ENCODE results near the gene CAPN6.

CAPN6 gene

DNA sequence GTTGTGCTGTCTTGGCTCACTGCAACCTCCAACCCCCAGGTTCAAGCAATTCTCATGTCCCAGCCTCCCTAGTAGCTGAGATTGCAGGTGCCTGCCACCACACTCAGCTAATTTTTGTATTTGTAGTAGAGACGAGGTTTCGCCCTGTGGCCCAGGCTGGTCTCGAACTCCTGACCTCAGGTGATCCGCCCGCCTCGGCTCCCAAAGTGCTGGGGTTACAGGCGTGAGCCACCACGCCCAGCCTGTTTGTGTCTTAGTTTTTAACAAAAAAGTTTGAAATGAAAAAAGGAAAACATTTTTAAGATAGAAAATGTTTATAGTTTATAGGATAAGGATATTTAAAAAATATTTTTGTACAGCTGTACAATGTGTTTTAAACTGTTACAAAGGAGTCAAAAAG lies 62.4 kb downstream of the CAPN6 start:
- no peak for DNase-seq (ENCODE audit: low read depth in 1 of 2, low spot score in 1 of 2)
- no peak overlapping the region for H3K4me3 ChIP-seq (replicated peaks; ENCODE audit: insufficient read depth, low read length)
- no peak for TF ChIP-seq POLR2AphosphoS5 (IDR thresholded peaks at IDR 0.05; ENCODE audit: low read depth)
- no peak for TF ChIP-seq GABPA (IDR thresholded peaks at IDR 0.05; ENCODE audit: low read depth)
- TF ChIP-seq SPI1 (IDR thresholded peaks at IDR 0.05; ENCODE audit: borderline replicate concordance, low read depth): no peak

DNA sequence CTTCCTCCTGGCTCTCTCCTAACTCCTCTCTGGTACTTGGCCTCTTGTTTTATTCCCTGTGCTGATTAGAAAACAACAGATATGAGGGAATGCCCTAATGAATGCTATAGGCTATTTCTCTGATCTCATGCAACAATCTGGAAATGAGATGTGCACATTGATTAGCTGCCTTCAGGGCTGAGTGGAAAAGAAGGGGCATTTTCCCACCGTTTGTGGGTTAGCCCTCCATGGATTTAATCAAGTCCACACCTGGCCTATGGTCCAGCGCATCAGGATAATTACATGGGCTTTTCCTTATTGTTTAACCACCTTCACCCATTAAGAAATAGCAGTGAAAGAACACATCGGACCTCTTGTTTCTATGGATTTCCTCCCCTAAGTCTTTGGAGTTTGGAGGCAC lies 70.0 kb downstream of the CAPN6 start:
- TF ChIP-seq GABPA (IDR thresholded peaks at IDR 0.05; ENCODE audit: low read depth) (no peak), SPI1 (IDR thresholded peaks at IDR 0.05; ENCODE audit: borderline replicate concordance, low read depth) (no peak), POLR2AphosphoS5 (IDR thresholded peaks at IDR 0.05; ENCODE audit: low read depth) (no peak)
- TF ChIP-seq, protein P1, sequence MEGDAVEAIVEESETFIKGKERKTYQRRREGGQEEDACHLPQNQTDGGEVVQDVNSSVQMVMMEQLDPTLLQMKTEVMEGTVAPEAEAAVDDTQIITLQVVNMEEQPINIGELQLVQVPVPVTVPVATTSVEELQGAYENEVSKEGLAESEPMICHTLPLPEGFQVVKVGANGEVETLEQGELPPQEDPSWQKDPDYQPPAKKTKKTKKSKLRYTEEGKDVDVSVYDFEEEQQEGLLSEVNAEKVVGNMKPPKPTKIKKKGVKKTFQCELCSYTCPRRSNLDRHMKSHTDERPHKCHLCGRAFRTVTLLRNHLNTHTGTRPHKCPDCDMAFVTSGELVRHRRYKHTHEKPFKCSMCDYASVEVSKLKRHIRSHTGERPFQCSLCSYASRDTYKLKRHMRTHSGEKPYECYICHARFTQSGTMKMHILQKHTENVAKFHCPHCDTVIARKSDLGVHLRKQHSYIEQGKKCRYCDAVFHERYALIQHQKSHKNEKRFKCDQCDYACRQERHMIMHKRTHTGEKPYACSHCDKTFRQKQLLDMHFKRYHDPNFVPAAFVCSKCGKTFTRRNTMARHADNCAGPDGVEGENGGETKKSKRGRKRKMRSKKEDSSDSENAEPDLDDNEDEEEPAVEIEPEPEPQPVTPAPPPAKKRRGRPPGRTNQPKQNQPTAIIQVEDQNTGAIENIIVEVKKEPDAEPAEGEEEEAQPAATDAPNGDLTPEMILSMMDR (IDR thresholded peaks at IDR 0.05; ENCODE audit: insufficient read depth, low read length): no peak
- TF ChIP-seq, protein P2, sequence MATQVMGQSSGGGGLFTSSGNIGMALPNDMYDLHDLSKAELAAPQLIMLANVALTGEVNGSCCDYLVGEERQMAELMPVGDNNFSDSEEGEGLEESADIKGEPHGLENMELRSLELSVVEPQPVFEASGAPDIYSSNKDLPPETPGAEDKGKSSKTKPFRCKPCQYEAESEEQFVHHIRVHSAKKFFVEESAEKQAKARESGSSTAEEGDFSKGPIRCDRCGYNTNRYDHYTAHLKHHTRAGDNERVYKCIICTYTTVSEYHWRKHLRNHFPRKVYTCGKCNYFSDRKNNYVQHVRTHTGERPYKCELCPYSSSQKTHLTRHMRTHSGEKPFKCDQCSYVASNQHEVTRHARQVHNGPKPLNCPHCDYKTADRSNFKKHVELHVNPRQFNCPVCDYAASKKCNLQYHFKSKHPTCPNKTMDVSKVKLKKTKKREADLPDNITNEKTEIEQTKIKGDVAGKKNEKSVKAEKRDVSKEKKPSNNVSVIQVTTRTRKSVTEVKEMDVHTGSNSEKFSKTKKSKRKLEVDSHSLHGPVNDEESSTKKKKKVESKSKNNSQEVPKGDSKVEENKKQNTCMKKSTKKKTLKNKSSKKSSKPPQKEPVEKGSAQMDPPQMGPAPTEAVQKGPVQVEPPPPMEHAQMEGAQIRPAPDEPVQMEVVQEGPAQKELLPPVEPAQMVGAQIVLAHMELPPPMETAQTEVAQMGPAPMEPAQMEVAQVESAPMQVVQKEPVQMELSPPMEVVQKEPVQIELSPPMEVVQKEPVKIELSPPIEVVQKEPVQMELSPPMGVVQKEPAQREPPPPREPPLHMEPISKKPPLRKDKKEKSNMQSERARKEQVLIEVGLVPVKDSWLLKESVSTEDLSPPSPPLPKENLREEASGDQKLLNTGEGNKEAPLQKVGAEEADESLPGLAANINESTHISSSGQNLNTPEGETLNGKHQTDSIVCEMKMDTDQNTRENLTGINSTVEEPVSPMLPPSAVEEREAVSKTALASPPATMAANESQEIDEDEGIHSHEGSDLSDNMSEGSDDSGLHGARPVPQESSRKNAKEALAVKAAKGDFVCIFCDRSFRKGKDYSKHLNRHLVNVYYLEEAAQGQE (IDR thresholded peaks at IDR 0.05; ENCODE audit: insufficient replicate concordance, low read depth): no peak
- Histone ChIP-seq H3K4me3 (replicated peaks; ENCODE audit: insufficient read depth, low read length) (no peak overlapping the region), H3K27me3 (ENCODE audit: insufficient read depth, poor library complexity, severe bottlenecking) (peaks cover 2% of the 10 kb centered on the region), H3K27ac (replicated peaks) (no peak overlapping the region)
- no peak for DNase-seq (ENCODE audit: low read depth in 1 of 2, low spot score in 1 of 2)

More for the DNA sequence above, 62.4 kb downstream of the CAPN6 start:
- Histone ChIP-seq H3K27ac (replicated peaks) (no peak overlapping the region), H3K27me3 (ENCODE audit: insufficient read depth, poor library complexity, severe bottlenecking) (no peaks in the 10 kb centered on the region)

DNA sequence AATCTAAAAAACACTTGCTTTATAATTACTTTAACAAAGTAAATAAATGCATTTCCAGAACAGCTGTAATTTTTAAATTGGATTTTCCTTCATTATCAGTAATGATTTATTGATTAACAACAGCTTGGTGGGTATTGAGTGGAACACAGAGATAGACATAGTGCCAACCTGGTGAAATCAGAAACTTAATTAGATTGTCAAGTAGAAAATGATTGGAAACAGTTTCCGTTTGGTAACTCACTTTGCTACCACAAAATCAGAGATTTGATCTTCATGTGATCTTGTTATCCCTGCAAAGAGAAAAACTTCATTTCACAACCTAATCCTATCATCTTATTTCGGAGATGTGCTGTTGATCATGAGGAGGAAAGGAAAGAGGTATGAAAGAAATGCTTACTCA lies 70.8 kb downstream of the CAPN6 start:
- TF ChIP-seq, protein P1 (IDR thresholded peaks at IDR 0.05; ENCODE audit: insufficient read depth, low read length): no peak
- no peak for TF ChIP-seq SPI1 (IDR thresholded peaks at IDR 0.05; ENCODE audit: borderline replicate concordance, low read depth)
- no peak for TF ChIP-seq POLR2AphosphoS5 (IDR thresholded peaks at IDR 0.05; ENCODE audit: low read depth)
- TF ChIP-seq, protein P2 (IDR thresholded peaks at IDR 0.05; ENCODE audit: insufficient replicate concordance, low read depth): no peak
- TF ChIP-seq GABPA (IDR thresholded peaks at IDR 0.05; ENCODE audit: low read depth): no peak
- Histone ChIP-seq H3K27ac (replicated peaks) (no peak overlapping the region), H3K4me3 (replicated peaks; ENCODE audit: insufficient read depth, low read length) (no peak overlapping the region), H3K27me3 (ENCODE audit: insufficient read depth, poor library complexity, severe bottlenecking) (peaks cover 2% of the 10 kb centered on the region)
- DNase-seq (ENCODE audit: low read depth in 1 of 2, low spot score in 1 of 2): no peak
